ENCODE measurements around the gene GCC2. TPM values are rescaled to one million over a fixed set of nuclear protein-coding genes. Genes with fewer than 3 reads are reported as not detected.

GCC2 gene
- total and polyA plus RNA-seq, 2 of the 13 experiments (the other 11 are each of a cell fraction or from before 2014, with no cell fraction given): 17.6 to 22.5 TPM

GRCh38 chr2:108533832-108534583 lies 85.0 kb downstream of the GCC2 start, which contains the start of gene LIMS1 (continued):
- TF ChIP-seq, protein P1, sequence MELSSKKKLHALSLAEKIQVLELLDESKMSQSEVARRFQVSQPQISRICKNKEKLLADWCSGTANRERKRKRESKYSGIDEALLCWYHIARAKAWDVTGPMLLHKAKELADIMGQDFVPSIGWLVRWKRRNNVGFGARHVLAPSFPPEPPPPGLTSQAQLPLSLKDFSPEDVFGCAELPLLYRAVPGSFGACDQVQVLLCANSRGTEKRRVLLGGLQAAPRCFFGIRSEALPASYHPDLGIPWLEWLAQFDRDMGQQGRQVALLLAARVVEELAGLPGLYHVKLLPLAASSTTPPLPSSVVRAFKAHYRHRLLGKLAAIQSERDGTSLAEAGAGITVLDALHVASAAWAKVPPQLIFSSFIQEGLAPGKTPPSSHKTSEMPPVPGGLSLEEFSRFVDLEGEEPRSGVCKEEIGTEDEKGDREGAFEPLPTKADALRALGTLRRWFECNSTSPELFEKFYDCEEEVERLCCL (CRISPR knock-in tag; IDR thresholded peaks at IDR 0.05; ENCODE audit: borderline replicate concordance): peak; percentile 91; the same call in 1 of the 2 replicates
- TF ChIP-seq ZNF333 (CRISPR knock-in tag; IDR thresholded peaks at IDR 0.05; ENCODE audit: borderline replicate concordance) (peak; percentile 96), CAMTA2 (CRISPR knock-in tag; IDR thresholded peaks at IDR 0.05; ENCODE audit: borderline replicate concordance) (peak; percentile 96; the same call in 1 of the 2 replicates), ZBTB1 (CRISPR knock-in tag; IDR thresholded peaks at IDR 0.05; ENCODE audit: borderline replicate concordance) (no peak; the same call in 1 of the 2 replicates), KLF12 (CRISPR knock-in tag; IDR thresholded peaks at IDR 0.05; ENCODE audit: borderline replicate concordance) (peak; percentile 37; the same call in 1 of the 2 replicates), ZZZ3 (CRISPR knock-in tag; IDR thresholded peaks at IDR 0.05; ENCODE audit: borderline replicate concordance) (0 out of 2 replicates have a peak, but pooled peaks have one; percentile 35), ZNF441 (CRISPR knock-in tag; IDR thresholded peaks at IDR 0.05; ENCODE audit: borderline replicate concordance) (peak; percentile 45), ZNF446 (CRISPR knock-in tag; IDR thresholded peaks at IDR 0.05) (no peak; the same call in 1 of the 2 replicates), ZFY (CRISPR knock-in tag; IDR thresholded peaks at IDR 0.05) (peak; percentile 99), ZNF724P (CRISPR knock-in tag; IDR thresholded peaks at IDR 0.05; ENCODE audit: borderline replicate concordance) (0 out of 2 replicates have a peak, but pooled peaks have one; percentile 82), ELF4 (CRISPR knock-in tag; IDR thresholded peaks at IDR 0.05; ENCODE audit: borderline replicate concordance) (0 out of 2 replicates have a peak, but pooled peaks have one; percentile 22), ISL2 (CRISPR knock-in tag; IDR thresholded peaks at IDR 0.05) (peak; percentile 89), MTA1 (CRISPR knock-in tag; IDR thresholded peaks at IDR 0.05; ENCODE audit: borderline replicate concordance) (peak; percentile 84), MAFG (CRISPR knock-in tag; IDR thresholded peaks at IDR 0.05) (0 out of 2 replicates have a peak, but pooled peaks have one; percentile 23), HOXA5 (CRISPR knock-in tag; IDR thresholded peaks at IDR 0.05) (peak; percentile 76; the same call in 1 of the 2 replicates), TRIM22 (IDR thresholded peaks at IDR 0.05) (no peak), ZNF543 (CRISPR knock-in tag; IDR thresholded peaks at IDR 0.05) (peak; percentile 96), AFF4 (CRISPR knock-in tag; IDR thresholded peaks at IDR 0.05) (peak; percentile 74; the same call in 1 of the 2 replicates)
- TF ChIP-seq, protein P2, sequence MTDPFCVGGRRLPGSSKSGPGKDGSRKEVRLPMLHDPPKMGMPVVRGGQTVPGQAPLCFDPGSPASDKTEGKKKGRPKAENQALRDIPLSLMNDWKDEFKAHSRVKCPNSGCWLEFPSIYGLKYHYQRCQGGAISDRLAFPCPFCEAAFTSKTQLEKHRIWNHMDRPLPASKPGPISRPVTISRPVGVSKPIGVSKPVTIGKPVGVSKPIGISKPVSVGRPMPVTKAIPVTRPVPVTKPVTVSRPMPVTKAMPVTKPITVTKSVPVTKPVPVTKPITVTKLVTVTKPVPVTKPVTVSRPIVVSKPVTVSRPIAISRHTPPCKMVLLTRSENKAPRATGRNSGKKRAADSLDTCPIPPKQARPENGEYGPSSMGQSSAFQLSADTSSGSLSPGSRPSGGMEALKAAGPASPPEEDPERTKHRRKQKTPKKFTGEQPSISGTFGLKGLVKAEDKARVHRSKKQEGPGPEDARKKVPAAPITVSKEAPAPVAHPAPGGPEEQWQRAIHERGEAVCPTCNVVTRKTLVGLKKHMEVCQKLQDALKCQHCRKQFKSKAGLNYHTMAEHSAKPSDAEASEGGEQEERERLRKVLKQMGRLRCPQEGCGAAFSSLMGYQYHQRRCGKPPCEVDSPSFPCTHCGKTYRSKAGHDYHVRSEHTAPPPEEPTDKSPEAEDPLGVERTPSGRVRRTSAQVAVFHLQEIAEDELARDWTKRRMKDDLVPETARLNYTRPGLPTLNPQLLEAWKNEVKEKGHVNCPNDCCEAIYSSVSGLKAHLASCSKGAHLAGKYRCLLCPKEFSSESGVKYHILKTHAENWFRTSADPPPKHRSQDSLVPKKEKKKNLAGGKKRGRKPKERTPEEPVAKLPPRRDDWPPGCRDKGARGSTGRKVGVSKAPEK (CRISPR knock-in tag; IDR thresholded peaks at IDR 0.05; ENCODE audit: borderline replicate concordance): no peak
